CD4-positive, alpha-beta T cell treated with Interleukin-15 for 1 hour (primary cell): ENCODE measurements around the gene APOBEC3H.
A peak's percentile ranks its signal among the peaks of the same experiment; 100 is the strongest.

Source experiments
- DNase-seq: peaks from one replicate; pipeline ENCODE4 v3.0.0-alpha.2; 2020

The APOBEC3H gene

GRCh38 chr22:39081598-39081997 is 15.4 kb upstream of the APOBEC3H start:
- DNase-seq: no peak

GRCh38 chr22:39083212-39084165 is 13.6 kb upstream of the APOBEC3H start:
- no peak for DNase-seq

- DNase-seq: no peak
Measured at GRCh38 chr22:39084666-39085065, 12.4 kb upstream of the APOBEC3H start.

- no peak for DNase-seq
Measured at GRCh38 chr22:39087098-39087497, 9.9 kb upstream of the APOBEC3H start.

- no peak for DNase-seq
Measured at GRCh38 chr22:39087881-39088684, 9.0 kb upstream of the APOBEC3H start.

- no peak for DNase-seq
Measured at GRCh38 chr22:39088685-39089032, 8.4 kb upstream of the APOBEC3H start.

GRCh38 chr22:39089928-39090327 is 7.1 kb upstream of the APOBEC3H start:
- no peak for DNase-seq

- peak; percentile 89 for DNase-seq
Measured at GRCh38 chr22:39090426-39091064, 6.5 kb upstream of the APOBEC3H start.

- no peak for DNase-seq
Measured at GRCh38 chr22:39091126-39092081, 5.6 kb upstream of the APOBEC3H start.

- DNase-seq: no peak
Measured at GRCh38 chr22:39092111-39092862, 4.8 kb upstream of the APOBEC3H start.

- DNase-seq: no peak
Measured at GRCh38 chr22:39094717-39095389, 2.2 kb upstream of the APOBEC3H start.

- DNase-seq: no peak
Measured at GRCh38 chr22:39095971-39096370, 1.1 kb upstream of the APOBEC3H start.

- peak; percentile 35 for DNase-seq
Measured at GRCh38 chr22:39098026-39098425, 982 bp downstream of the APOBEC3H start.

GRCh38 chr22:39098576-39098975 is 1.5 kb downstream of the APOBEC3H start:
- DNase-seq: no peak

- no peak for DNase-seq
Measured at GRCh38 chr22:39101226-39101625, 4.2 kb downstream of the APOBEC3H start.

- no peak for DNase-seq
Measured at GRCh38 chr22:39103431-39103830, 6.4 kb downstream of the APOBEC3H start.

- no peak for DNase-seq
Measured at GRCh38 chr22:39106326-39106725, 9.3 kb downstream of the APOBEC3H start.

- no peak for DNase-seq
Measured at GRCh38 chr22:39108487-39108886, 11.4 kb downstream of the APOBEC3H start.

- DNase-seq: no peak
Measured at GRCh38 chr22:39109361-39109760, 12.3 kb downstream of the APOBEC3H start.

GRCh38 chr22:39110631-39111561 is 13.9 kb downstream of the APOBEC3H start:
- no peak for DNase-seq
